Spleen (tissue), 11 donors: ENCODE measurements around the gene S100Z. TPM values are rescaled to one million over a fixed set of nuclear protein-coding genes. Genes with fewer than 3 reads are reported as not detected.
A peak's percentile ranks its signal among the peaks of the same experiment; 100 is the strongest.
"Not testable (repeated sequence)": the region's sequence is repeated elsewhere in the genome, so short reads cannot be mapped to it uniquely, and the experiment has no call there.

Source experiments
- DNase-seq: peaks from one replicate; pipeline ENCODE4 v3.0.0-alpha.2; 2020
- H3K27ac ChIP-seq, 8 donors: fragments of 200-600 bp; sonication (generic) in 7 of 8; 1 replicate in 4 of 8; 2 replicates in 4 of 8; pipeline versions ENCODE4 v1.5.0 to v1.8.0; 2016 to 2021; ENCODE audit warnings: inconsistent platforms in 4 of 8, mild to moderate bottlenecking in 4 of 8, moderate library complexity in 1 of 8
- H3K27me3 ChIP-seq, 7 donors: fragments of 200-600 bp; sonication (generic) in 6 of 7; replicated peaks in 1 of 7; 1 replicate in 4 of 7; 2 replicates in 3 of 7; pipeline versions ENCODE4 v1.5.0 to v1.8.0; 2016 to 2021; ENCODE audit warnings: inconsistent platforms in 3 of 7, mild to moderate bottlenecking in 1 of 7
- H3K36me3 ChIP-seq, 6 donors: fragments of 200-600 bp; sonication (generic) in 5 of 6; 1 replicate in 4 of 6; 2 replicates in 2 of 6; pipeline versions ENCODE4 v1.5.0 to v1.8.0; 2016 to 2021; ENCODE audit warnings: inconsistent platforms in 2 of 6
- H3K4me1 ChIP-seq, 6 donors: fragments of 200-600 bp; sonication (generic) in 5 of 6; 1 replicate in 3 of 6; 2 replicates in 3 of 6; pipeline versions ENCODE4 v1.5.0 to v1.8.0; 2016 to 2021; ENCODE audit warnings: inconsistent platforms in 3 of 6
- H3K4me3 ChIP-seq, 8 donors: fragments of 200-600 bp; sonication (generic) in 7 of 8; 1 replicate in 4 of 8; 2 replicates in 4 of 8; pipeline versions ENCODE4 v1.5.0 to v1.8.0; 2016 to 2021; ENCODE audit warnings: inconsistent platforms in 4 of 8, mild to moderate bottlenecking in 4 of 8, moderate library complexity in 2 of 8
- H3K9me3 ChIP-seq, 8 donors: fragments of 200-600 bp; sonication (generic) in 7 of 8; 1 replicate in 4 of 8; 2 replicates in 4 of 8; pipeline versions ENCODE4 v1.5.0 to v1.8.0; 2016 to 2021; ENCODE audit warnings: inconsistent platforms in 4 of 8
- CTCF ChIP-seq, 11 experiments: fragments of 200-600 bp in 7 of 11; fragments of 450-650 bp in 4 of 11; sonication (generic) in 4 of 11; IDR thresholded peaks in 8 of 11; conservative IDR thresholded peaks in 3 of 11; 1 replicate in 7 of 11; 2 replicates in 4 of 11; pipeline versions ENCODE4 v1.4.0 to v1.8.0; 2016 to 2021; ENCODE audit warnings: antibody characterized with exemption in 11 of 11, inconsistent platforms in 4 of 11, mild to moderate bottlenecking in 1 of 11
- POLR2A ChIP-seq, 3 donors: fragments of 450-650 bp; IDR thresholded peaks; one replicate each; pipeline ENCODE4 v1.5.1; 2017; ENCODE audit warnings: antibody characterized with exemption in 3 of 3, mild to moderate bottlenecking in 1 of 3
- POLR2AphosphoS5 ChIP-seq, 3 donors: sonication (generic); formaldehyde crosslinking; IDR thresholded peaks; one replicate each; pipeline ENCODE4 v1.5.1; 2017; ENCODE audit warnings: antibody characterized with exemption in 3 of 3
- WGBS, 5 donors: extraction: QIAGEN DNeasy Blood & Tissue Kit in 3 of 5; methylation state at CpG; one replicate each; pipeline versions ENCODE4 v1.1.5 to v1.1.7; 2013 to 2018; 5-methylcytosine and 5-hydroxymethylcytosine counted together
- intact Hi-C: fragments of 100-400 bp; cut with DNase I; formaldehyde crosslinking; loops from one replicate; pipeline ENCODE4 v1.15.0; 2023; ENCODE audit warnings: low total_unique reads
- polyA plus RNA-seq, 3 donors: library from polyadenylated mRNA; stranded (reverse); fragments of 200-250 nt; gene quantifications; one replicate each; pipeline ENCODE4 v1.2.1, GENCODE V29; 2013
- total RNA-seq, 7 donors: library from RNA; depleted of rRNA in 3 of 7; stranded (reverse); fragments of >200 nt in 3 of 7; fragmentation: NEBNext Ultra II Directional in 4 of 7; extraction: Animal tissue kit (Norgen Biotek cat#: 25700) in 4 of 7; gene quantifications; one replicate each; pipeline versions ENCODE4 v1.1.0 to v1.2.1, GENCODE V29; 2016 to 2021
- donor health status: healthy with polysubstance abuse.
- donor health status: DM: no; HTN: no; CAD: no; lungs with moderate emphysema.
- donor health status: DM: no; HTN: no; CAD: no.
- donor health status: Bipolar disorder and iron deficiency.
- donor health status: healthy.
- donor health status: DM: no; HTN: no; CAD: no.
- donor health status: DM: yes; HTN: yes; CAD: no.

Gene S100Z
- total and polyA plus RNA-seq, 10 donors = 2.2 to 21.7 (median 8.1) TPM

- no peaks in the 10 kb centered on the region for H3K9me3 ChIP-seq
- H3K27me3 ChIP-seq = no peaks in the 10 kb centered on the region
- no peak for DNase-seq
- H3K4me3 ChIP-seq = peak overlapping the region in 1 of 8 donors; percentile 38
- H3K27ac ChIP-seq = peak overlapping the region in 6 of 8 donors; percentile 16 to 93 (median 88)
- no peaks in the 10 kb centered on the region for H3K36me3 ChIP-seq
- intact Hi-C loops = no loop called here
- H3K4me1 ChIP-seq = peaks cover 5 to 93% (median 49%) of the 10 kb centered on the region in 6 donors
- TF ChIP-seq CTCF (IDR thresholded peaks at IDR 0.05 in 8 of 11, conservative IDR thresholded peaks at IDR 0.05 in 3 of 11) (no peak), POLR2AphosphoS5 (IDR thresholded peaks at IDR 0.05) (no peak)
These were observed 4.8 kb downstream of the S100Z start for GRCh38 chr5:76854644-76855043.

GRCh38 chr5:76855501-76855900 is 5.7 kb downstream of the S100Z start:
- DNase-seq, H3K9me3 ChIP-seq, intact Hi-C loops, H3K27me3 ChIP-seq, H3K36me3 ChIP-seq: not testable (repeated sequence)
- Histone ChIP-seq H3K27ac (peak overlapping the region; percentile 48 to 93 (median 86)), H3K4me3 (peak overlapping the region in 1 of 8 donors; percentile 38), H3K4me1 (peaks cover 5 to 89% (median 43%) of the 10 kb centered on the region in 6 donors)

- 16 to 39% (median 32%) methylated on average over 3 of the region's 3 CpGs for WGBS, 5 donors
- no peaks in the 10 kb centered on the region for H3K27me3 ChIP-seq
- H3K4me1 ChIP-seq = peaks cover 5 to 85% (median 38%) of the 10 kb centered on the region in 6 donors
- peak overlapping the region in 1 of 8 donors; percentile 38 for H3K4me3 ChIP-seq
- no peaks in the 10 kb centered on the region for H3K36me3 ChIP-seq
- intact Hi-C loops = no loop called here
- peak overlapping the region; percentile 48 to 93 (median 86) for H3K27ac ChIP-seq
- H3K9me3 ChIP-seq = no peaks in the 10 kb centered on the region
- no peak for DNase-seq
- TF ChIP-seq CTCF (IDR thresholded peaks at IDR 0.05 in 8 of 11, conservative IDR thresholded peaks at IDR 0.05 in 3 of 11) (peak in 1 of 11 experiments; percentile 18), POLR2A (IDR thresholded peaks at IDR 0.05) (no peak), POLR2AphosphoS5 (IDR thresholded peaks at IDR 0.05) (peak in 1 of 3 donors; percentile 79)
These were observed 6.1 kb downstream of the S100Z start for GRCh38 chr5:76855961-76856360.

- peak overlapping the region; percentile 48 to 93 (median 86) for H3K27ac ChIP-seq
- DNase-seq = not testable (repeated sequence)
These were observed 7.0 kb downstream of the S100Z start for GRCh38 chr5:76856800-76857199.

GRCh38 chr5:76859591-76860247 is 9.9 kb downstream of the S100Z start:
- H3K27me3 ChIP-seq = no peaks in the 10 kb centered on the region
- intact Hi-C loops = no loop called here
- DNase-seq = no peak
- H3K4me3 ChIP-seq = no peak overlapping the region
- 63 to 86% (median 78%) methylated on average over 10 of the region's 10 CpGs for WGBS, 5 donors
- H3K9me3 ChIP-seq = no peaks in the 10 kb centered on the region
- H3K4me1 ChIP-seq = peaks cover 5 to 48% (median 21%) of the 10 kb centered on the region in 6 donors
- TF ChIP-seq POLR2AphosphoS5 (IDR thresholded peaks at IDR 0.05) (no peak), POLR2A (IDR thresholded peaks at IDR 0.05) (no peak), CTCF (IDR thresholded peaks at IDR 0.05 in 8 of 11, conservative IDR thresholded peaks at IDR 0.05 in 3 of 11) (no peak)
- peak overlapping the region in 3 of 8 donors; percentile 17 to 93 (median 51) for H3K27ac ChIP-seq
- no peaks in the 10 kb centered on the region for H3K36me3 ChIP-seq

More at GRCh38 chr5:76856800-76857199, 7.0 kb downstream of the S100Z start:
- H3K9me3 ChIP-seq, intact Hi-C loops, H3K27me3 ChIP-seq, H3K36me3 ChIP-seq: not testable (repeated sequence)
- Histone ChIP-seq H3K4me3 (peak overlapping the region in 1 of 8 donors; percentile 38), H3K4me1 (peaks cover 5 to 76% (median 30%) of the 10 kb centered on the region in 6 donors)
- WGBS, 5 donors = 57 to 78% (median 70%) methylated on average over 4 of the region's 4 CpGs
